K562 (cell line): ENCODE results near the gene SPOCD1. TPM values are rescaled to one million over a fixed set of nuclear protein-coding genes. Genes with fewer than 3 reads are reported as not detected.
A peak's percentile ranks its signal among the peaks of the same experiment; 100 is the strongest.

Experiments
- E2F3 ChIP-seq: fragments of 250-450 bp; sonication (Bioruptor Pico); IDR thresholded peaks from 2 replicates; pipeline ENCODE4 v1.4.0; 2020; ENCODE audit warnings: mild to moderate bottlenecking
- ETV1 ChIP-seq: fragments of 450-650 bp; conservative IDR thresholded peaks from 2 replicates; pipeline ENCODE4 v1.6.1; 2016; ENCODE audit warnings: missing genetic modification characterization, control low read depth, low read depth, missing compliant biosample characterization
- ILK ChIP-seq: fragments of 450-650 bp; IDR thresholded peaks from 2 replicates; pipeline ENCODE4 v1.6.1; 2016; ENCODE audit warnings: missing genetic modification characterization, low read depth, mild to moderate bottlenecking, missing compliant biosample characterization, moderate library complexity, borderline replicate concordance
- L3MBTL2 ChIP-seq: fragments of 450-650 bp; IDR thresholded peaks from 2 replicates; pipeline ENCODE4 v1.6.1; 2016; ENCODE audit warnings: mild to moderate bottlenecking, moderate library complexity
- MTA3 ChIP-seq: fragments of 450-650 bp; formaldehyde crosslinking; IDR thresholded peaks from 2 replicates; pipeline ENCODE4 v1.6.1; 2017; ENCODE audit warnings: mild to moderate bottlenecking, borderline replicate concordance
- NFIC ChIP-seq: fragments of 450-650 bp; IDR thresholded peaks from 2 replicates; pipeline ENCODE4 v1.6.1; 2017; ENCODE audit warnings: mild to moderate bottlenecking, inconsistent platforms
- RB1 ChIP-seq: fragments of 450-650 bp; IDR thresholded peaks from 2 replicates; pipeline ENCODE4 v1.6.1; 2017; ENCODE audit warnings: low read depth, mild to moderate bottlenecking
- SMAD2 ChIP-seq: fragments of 150-350 bp; IDR thresholded peaks from 2 replicates; pipeline ENCODE4 v1.6.1; 2014; ENCODE audit warnings: low read depth, mild to moderate bottlenecking, low read length
- ZBED1 ChIP-seq: IDR thresholded peaks from 2 replicates; pipeline ENCODE4 v1.6.1; 2014
- ZFP36 ChIP-seq: fragments of 150-350 bp; IDR thresholded peaks from 2 replicates; pipeline ENCODE4 v1.6.1; 2018; ENCODE audit warnings: low read length, low read depth; ENCODE audit not compliant: partially characterized antibody
- polyA plus RNA-seq, 8 experiments: library from polyadenylated mRNA; depleted of rRNA in 4 of 8; stranded (reverse) in 5 of 8; unstranded in 3 of 8; fragments of >200 nt; fragmentation: Nextera tagmentation in 2 of 8; fragmentation: Illumina TruSeq in 1 of 8; extraction: Ambion mirVana in 2 of 8; extraction: Trizol in 1 of 8; gene quantifications; 2 replicates each; pipeline versions ENCODE4 v1.2.1 to v1.2.3, GENCODE V29; 2011 to 2014; ENCODE audit warnings: inconsistent platforms in 1 of 8, missing spikeins in 1 of 8
- total RNA-seq, 7 experiments: library from RNA; depleted of rRNA in 6 of 7; stranded (reverse); fragments of >200 nt in 6 of 7; fragmentation: Illumina TruSeq in 2 of 7; extraction: Trizol in 2 of 7; gene quantifications; 2 replicates each; pipeline versions ENCODE4 v1.2.1 to v1.2.3, GENCODE V29; 2011 to 2021; ENCODE audit warnings: low replicate concordance in 1 of 7
- TF ChIP-seq, protein P1 (sequence below): fragments of 450-650 bp; IDR thresholded peaks from 2 replicates; pipeline ENCODE4 v1.6.1; 2017; ENCODE audit warnings: mild to moderate bottlenecking, moderate library complexity
- TF ChIP-seq, protein P2 (sequence below): sonication (generic); formaldehyde crosslinking; IDR thresholded peaks from 2 replicates; pipeline ENCODE4 v1.8.1; 2022; ENCODE audit warnings: missing genetic modification reagents
- TF ChIP-seq, protein P3 (sequence below): sonication (generic); formaldehyde crosslinking; IDR thresholded peaks from 2 replicates; pipeline ENCODE4 v1.8.0; 2022; ENCODE audit warnings: mild to moderate bottlenecking, missing genetic modification reagents
- TF ChIP-seq, protein P4 (sequence below): fragments of 450-650 bp; formaldehyde crosslinking; IDR thresholded peaks from 2 replicates; pipeline ENCODE4 v1.4.0; 2022; ENCODE audit warnings: missing genetic modification characterization
- TF ChIP-seq, protein P5 (sequence below), 2 experiments: fragments of 200-800 bp in 1 of 2; sonication (Bioruptor generic) in 1 of 2; sonication (generic) in 1 of 2; formaldehyde crosslinking in 1 of 2; IDR thresholded peaks in 1 of 2; conservative IDR thresholded peaks in 1 of 2; 2 replicates each; pipeline versions ENCODE4 v1.5.0 to v1.6.1; 2016 to 2020; ENCODE audit warnings: missing compliant biosample characterization in 1 of 2, missing genetic modification characterization in 1 of 2, missing genetic modification reagents in 1 of 2
- TF ChIP-seq, protein P6 (sequence below): fragments of 450-650 bp; formaldehyde crosslinking; IDR thresholded peaks from 2 replicates; pipeline ENCODE4 v1.4.0; 2020; ENCODE audit warnings: mild to moderate bottlenecking, moderate library complexity
- TF ChIP-seq, protein P7 (sequence below), 2 experiments: fragments of 450-650 bp in 1 of 2; sonication (generic) in 1 of 2; formaldehyde crosslinking; conservative IDR thresholded peaks; 2 replicates each; pipeline versions ENCODE4 v1.4.0 to v1.8.1; 2020 to 2022; ENCODE audit warnings: mild to moderate bottlenecking in 1 of 2, missing genetic modification reagents in 1 of 2

SPOCD1 gene
- total and polyA plus RNA-seq, 9 of the 15 experiments (the other 6 are each of a cell fraction or from before 2014, with no cell fraction given) = 0.03 to 0.71 (median 0.26) TPM; not detected in 1

DNA sequence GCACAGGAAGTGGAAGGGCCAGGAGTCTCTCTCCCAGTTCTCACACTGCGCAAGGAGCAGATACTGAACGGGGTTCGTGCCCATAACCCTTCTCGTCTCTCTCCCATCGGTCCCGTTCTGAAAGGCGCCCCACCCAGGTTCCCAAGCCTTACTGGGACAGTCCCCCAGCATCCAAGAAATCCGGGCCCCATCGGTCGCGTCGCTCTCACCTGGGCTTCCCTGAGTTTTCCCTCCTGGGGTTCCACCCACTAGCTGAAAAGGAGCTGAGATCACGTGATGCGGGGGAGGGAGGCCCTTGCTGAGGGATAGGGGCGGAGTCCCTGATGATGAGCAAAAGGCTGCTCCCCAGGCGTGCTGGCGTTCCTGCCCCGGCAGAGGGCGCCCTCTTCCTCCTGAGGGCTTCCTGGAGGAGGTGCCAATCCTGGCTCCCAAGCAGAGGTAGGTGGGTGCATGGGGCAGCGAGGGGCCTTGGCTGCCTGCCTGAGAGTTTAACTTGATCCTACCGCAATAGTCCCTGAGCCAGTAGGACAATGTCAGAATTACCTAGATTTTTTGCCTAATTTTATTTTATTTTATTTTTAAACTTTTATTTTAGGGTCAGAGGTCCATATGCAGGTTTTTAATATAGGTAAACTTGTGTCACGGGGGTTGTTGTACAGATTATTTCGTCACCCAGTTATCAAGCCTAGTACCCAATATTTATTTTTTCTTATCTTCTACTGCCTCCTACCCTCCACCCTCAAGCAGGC lies at the start of gene SPOCD1 (continued):
- TF ChIP-seq, protein P1, sequence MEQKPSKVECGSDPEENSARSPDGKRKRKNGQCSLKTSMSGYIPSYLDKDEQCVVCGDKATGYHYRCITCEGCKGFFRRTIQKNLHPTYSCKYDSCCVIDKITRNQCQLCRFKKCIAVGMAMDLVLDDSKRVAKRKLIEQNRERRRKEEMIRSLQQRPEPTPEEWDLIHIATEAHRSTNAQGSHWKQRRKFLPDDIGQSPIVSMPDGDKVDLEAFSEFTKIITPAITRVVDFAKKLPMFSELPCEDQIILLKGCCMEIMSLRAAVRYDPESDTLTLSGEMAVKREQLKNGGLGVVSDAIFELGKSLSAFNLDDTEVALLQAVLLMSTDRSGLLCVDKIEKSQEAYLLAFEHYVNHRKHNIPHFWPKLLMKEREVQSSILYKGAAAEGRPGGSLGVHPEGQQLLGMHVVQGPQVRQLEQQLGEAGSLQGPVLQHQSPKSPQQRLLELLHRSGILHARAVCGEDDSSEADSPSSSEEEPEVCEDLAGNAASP = no peak
- peak; percentile 90 for TF ChIP-seq RB1
- TF ChIP-seq, protein P2, sequence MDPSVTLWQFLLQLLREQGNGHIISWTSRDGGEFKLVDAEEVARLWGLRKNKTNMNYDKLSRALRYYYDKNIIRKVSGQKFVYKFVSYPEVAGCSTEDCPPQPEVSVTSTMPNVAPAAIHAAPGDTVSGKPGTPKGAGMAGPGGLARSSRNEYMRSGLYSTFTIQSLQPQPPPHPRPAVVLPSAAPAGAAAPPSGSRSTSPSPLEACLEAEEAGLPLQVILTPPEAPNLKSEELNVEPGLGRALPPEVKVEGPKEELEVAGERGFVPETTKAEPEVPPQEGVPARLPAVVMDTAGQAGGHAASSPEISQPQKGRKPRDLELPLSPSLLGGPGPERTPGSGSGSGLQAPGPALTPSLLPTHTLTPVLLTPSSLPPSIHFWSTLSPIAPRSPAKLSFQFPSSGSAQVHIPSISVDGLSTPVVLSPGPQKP = no peak
- no peak for TF ChIP-seq E2F3 (CRISPR knock-in tag)
- no peak for TF ChIP-seq ILK
- TF ChIP-seq ETV1 (tag) = peak; percentile 62
- TF ChIP-seq, protein P3, sequence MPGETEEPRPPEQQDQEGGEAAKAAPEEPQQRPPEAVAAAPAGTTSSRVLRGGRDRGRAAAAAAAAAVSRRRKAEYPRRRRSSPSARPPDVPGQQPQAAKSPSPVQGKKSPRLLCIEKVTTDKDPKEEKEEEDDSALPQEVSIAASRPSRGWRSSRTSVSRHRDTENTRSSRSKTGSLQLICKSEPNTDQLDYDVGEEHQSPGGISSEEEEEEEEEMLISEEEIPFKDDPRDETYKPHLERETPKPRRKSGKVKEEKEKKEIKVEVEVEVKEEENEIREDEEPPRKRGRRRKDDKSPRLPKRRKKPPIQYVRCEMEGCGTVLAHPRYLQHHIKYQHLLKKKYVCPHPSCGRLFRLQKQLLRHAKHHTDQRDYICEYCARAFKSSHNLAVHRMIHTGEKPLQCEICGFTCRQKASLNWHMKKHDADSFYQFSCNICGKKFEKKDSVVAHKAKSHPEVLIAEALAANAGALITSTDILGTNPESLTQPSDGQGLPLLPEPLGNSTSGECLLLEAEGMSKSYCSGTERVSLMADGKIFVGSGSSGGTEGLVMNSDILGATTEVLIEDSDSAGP (CRISPR knock-in tag) = no peak; the same call in 1 of the 2 replicates
- peak; percentile 69; the same call in 1 of the 2 replicates for TF ChIP-seq MTA3
- TF ChIP-seq SMAD2 = no peak
- TF ChIP-seq, protein P4, sequence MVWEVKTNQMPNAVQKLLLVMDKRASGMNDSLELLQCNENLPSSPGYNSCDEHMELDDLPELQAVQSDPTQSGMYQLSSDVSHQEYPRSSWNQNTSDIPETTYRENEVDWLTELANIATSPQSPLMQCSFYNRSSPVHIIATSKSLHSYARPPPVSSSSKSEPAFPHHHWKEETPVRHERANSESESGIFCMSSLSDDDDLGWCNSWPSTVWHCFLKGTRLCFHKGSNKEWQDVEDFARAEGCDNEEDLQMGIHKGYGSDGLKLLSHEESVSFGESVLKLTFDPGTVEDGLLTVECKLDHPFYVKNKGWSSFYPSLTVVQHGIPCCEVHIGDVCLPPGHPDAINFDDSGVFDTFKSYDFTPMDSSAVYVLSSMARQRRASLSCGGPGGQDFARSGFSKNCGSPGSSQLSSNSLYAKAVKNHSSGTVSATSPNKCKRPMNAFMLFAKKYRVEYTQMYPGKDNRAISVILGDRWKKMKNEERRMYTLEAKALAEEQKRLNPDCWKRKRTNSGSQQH (CRISPR knock-in tag) = no peak
- peak; percentile 87; the same call in 1 of the 2 replicates for TF ChIP-seq ZBED1
- TF ChIP-seq, protein P5, sequence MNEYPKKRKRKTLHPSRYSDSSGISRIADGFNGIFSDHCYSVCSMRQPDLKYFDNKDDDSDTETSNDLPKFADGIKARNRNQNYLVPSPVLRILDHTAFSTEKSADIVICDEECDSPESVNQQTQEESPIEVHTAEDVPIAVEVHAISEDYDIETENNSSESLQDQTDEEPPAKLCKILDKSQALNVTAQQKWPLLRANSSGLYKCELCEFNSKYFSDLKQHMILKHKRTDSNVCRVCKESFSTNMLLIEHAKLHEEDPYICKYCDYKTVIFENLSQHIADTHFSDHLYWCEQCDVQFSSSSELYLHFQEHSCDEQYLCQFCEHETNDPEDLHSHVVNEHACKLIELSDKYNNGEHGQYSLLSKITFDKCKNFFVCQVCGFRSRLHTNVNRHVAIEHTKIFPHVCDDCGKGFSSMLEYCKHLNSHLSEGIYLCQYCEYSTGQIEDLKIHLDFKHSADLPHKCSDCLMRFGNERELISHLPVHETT (CRISPR knock-in tag; conservative IDR thresholded peaks at IDR 0.05 in 1 of 2, IDR thresholded peaks at IDR 0.05 in 1 of 2) = peak in 1 of 2 experiments; percentile 64; a peak in 1 of 4 replicates
- peak; percentile 64 for TF ChIP-seq NFIC
- TF ChIP-seq, protein P6, sequence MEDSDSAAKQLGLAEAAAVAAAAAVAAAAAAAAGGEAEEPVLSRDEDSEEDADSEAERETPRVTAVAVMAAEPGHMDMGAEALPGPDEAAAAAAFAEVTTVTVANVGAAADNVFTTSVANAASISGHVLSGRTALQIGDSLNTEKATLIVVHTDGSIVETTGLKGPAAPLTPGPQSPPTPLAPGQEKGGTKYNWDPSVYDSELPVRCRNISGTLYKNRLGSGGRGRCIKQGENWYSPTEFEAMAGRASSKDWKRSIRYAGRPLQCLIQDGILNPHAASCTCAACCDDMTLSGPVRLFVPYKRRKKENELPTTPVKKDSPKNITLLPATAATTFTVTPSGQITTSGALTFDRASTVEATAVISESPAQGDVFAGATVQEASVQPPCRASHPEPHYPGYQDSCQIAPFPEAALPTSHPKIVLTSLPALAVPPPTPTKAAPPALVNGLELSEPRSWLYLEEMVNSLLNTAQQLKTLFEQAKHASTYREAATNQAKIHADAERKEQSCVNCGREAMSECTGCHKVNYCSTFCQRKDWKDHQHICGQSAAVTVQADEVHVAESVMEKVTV (CRISPR knock-in tag) = peak; percentile 83
- TF ChIP-seq, protein P7, sequence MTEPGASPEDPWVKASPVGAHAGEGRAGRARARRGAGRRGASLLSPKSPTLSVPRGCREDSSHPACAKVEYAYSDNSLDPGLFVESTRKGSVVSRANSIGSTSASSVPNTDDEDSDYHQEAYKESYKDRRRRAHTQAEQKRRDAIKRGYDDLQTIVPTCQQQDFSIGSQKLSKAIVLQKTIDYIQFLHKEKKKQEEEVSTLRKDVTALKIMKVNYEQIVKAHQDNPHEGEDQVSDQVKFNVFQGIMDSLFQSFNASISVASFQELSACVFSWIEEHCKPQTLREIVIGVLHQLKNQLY (CRISPR knock-in tag; conservative IDR thresholded peaks at IDR 0.05) = peak in 1 of 2 experiments; percentile 77; a peak in 1 of 4 replicates
- TF ChIP-seq ZFP36 = peak; percentile 100
- TF ChIP-seq L3MBTL2 = peak; percentile 68
